K562 (cell line): ENCODE measurements around the gene S100A2. TPM values are rescaled to one million over a fixed set of nuclear protein-coding genes. Genes with fewer than 3 reads are reported as not detected.

Source experiments
- ATAC-seq: fragments of 200-7000 bp; cut with Tn5 transposase; 3 replicates; pipeline ENCODE4 v1.9.1; 2020; ENCODE audit warnings: moderate library complexity
- BruUV-seq: library from RNA; stranded (reverse); fragments of 400-500 nt; replicated peaks from 2 replicates; lab custom pipeline; 2021; lab: Mats Ljungman, UMichigan
- CTCF ChIA-PET: fragments of 300-600 bp; formaldehyde crosslinking; extraction: SDS; loops from one replicate; lab custom pipeline; 2021; ENCODE audit warnings: low intra/inter-chr PET ratio; lab: Yijun Ruan, JAX
- POLR2A ChIA-PET: fragments of 300-600, 350-650 bp; sonication (Branson Sonifier 250); formaldehyde crosslinking; extraction: SDS; loops from one replicate; lab custom pipeline; 2021; ENCODE audit warnings: antibody characterized with exemption, inconsistent platforms; lab: Yijun Ruan, JAX
- DNase-seq, 4 experiments: peaks; one replicate each; pipeline versions ENCODE4 v3.0.0 to v3.0.0-alpha.2; 2011 to 2018; ENCODE audit warnings: low spot score in 3 of 4, mixed read lengths in 3 of 4; ENCODE audit errors: extremely low read depth in 1 of 4
- FAIRE-seq: peaks from 2 replicates; lab custom pipeline; 2011; peaks lifted over from hg19 to GRCh38; lab: Jason Lieb, UNC
- H2AFZ ChIP-seq: 2 replicates; pipeline ENCODE4 v1.6.0; 2011; ENCODE audit warnings: low read depth, low read length, control low read depth, inconsistent platforms
- H3K27ac ChIP-seq: fragments of 200-600 bp; 3 replicates; pipeline ENCODE4 v1.8.0; 2011; ENCODE audit warnings: low read depth, mild to moderate bottlenecking, control low read depth, inconsistent platforms, low read length, moderate library complexity, mixed read lengths; ENCODE audit errors: extremely low read depth
- H3K27me3 ChIP-seq, 2 experiments: fragments of 300-600 bp in 1 of 2; 2 replicates in 1 of 2; 3 replicates in 1 of 2; pipeline versions ENCODE4 v1.6.0 to v1.8.0; 2011; ENCODE audit warnings: inconsistent platforms in 2 of 2, low read length in 2 of 2, mild to moderate bottlenecking in 1 of 2, mixed read lengths in 1 of 2, moderate library complexity in 1 of 2; ENCODE audit not compliant: control insufficient read depth in 2 of 2, insufficient read depth in 2 of 2
- H3K36me3 ChIP-seq: fragments of 300-600 bp; 3 replicates; pipeline ENCODE4 v1.8.0; 2011; ENCODE audit warnings: mild to moderate bottlenecking, low read length, inconsistent platforms; ENCODE audit not compliant: control insufficient read depth, insufficient read depth
- H3K4me1 ChIP-seq, 2 experiments: fragments of 200-600 bp in 1 of 2; replicated peaks in 1 of 2; 2 replicates in 1 of 2; 3 replicates in 1 of 2; pipeline versions ENCODE4 v1.5.1 to v1.8.0; 2011; ENCODE audit warnings: inconsistent platforms in 2 of 2, low read length in 2 of 2, mild to moderate bottlenecking in 1 of 2, mixed read lengths in 1 of 2, moderate library complexity in 1 of 2; ENCODE audit not compliant: control insufficient read depth in 2 of 2, insufficient read depth in 2 of 2
- H3K4me2 ChIP-seq: 2 replicates; pipeline ENCODE4 v1.6.1; 2011; ENCODE audit warnings: low read length, control low read depth, inconsistent platforms, mixed read lengths; ENCODE audit not compliant: insufficient read depth
- H3K4me3 ChIP-seq: fragments of 200-600 bp; sonication (generic), shearing (Covaris generic); 2 replicates; pipeline ENCODE4 v1.5.1; 2016; ENCODE audit warnings: control low read depth, inconsistent platforms
- H3K79me2 ChIP-seq: fragments of 200-600 bp; 3 replicates; pipeline ENCODE4 v1.8.0; 2011; ENCODE audit warnings: low read length, inconsistent platforms; ENCODE audit not compliant: control insufficient read depth, insufficient read depth
- H3K9ac ChIP-seq, 2 experiments: 2 replicates each; pipeline versions ENCODE4 v1.6.0 to v1.6.1; 2011; ENCODE audit warnings: low read depth in 2 of 2, low read length in 2 of 2, control low read depth in 1 of 2, inconsistent platforms in 1 of 2, mild to moderate bottlenecking in 1 of 2, mixed read lengths in 1 of 2; ENCODE audit not compliant: insufficient read depth in 1 of 2
- H3K9me1 ChIP-seq: one replicate; pipeline ENCODE4 v1.6.0; 2011; ENCODE audit warnings: inconsistent platforms, mild to moderate bottlenecking, low read length, moderate library complexity; ENCODE audit not compliant: control insufficient read depth, insufficient read depth
- H3K9me3 ChIP-seq: replicated peaks from 2 replicates; pipeline ENCODE4 v1.5.1; 2011; ENCODE audit warnings: low read depth, low read length, inconsistent platforms; ENCODE audit not compliant: control insufficient read depth, insufficient read depth
- H4K20me1 ChIP-seq: replicated peaks from 2 replicates; pipeline ENCODE4 v1.6.1; 2011; ENCODE audit warnings: low read length, inconsistent platforms, mixed read lengths; ENCODE audit not compliant: control insufficient read depth, insufficient read depth
- FOXP1 ChIP-seq: sonication (generic); formaldehyde crosslinking; IDR thresholded peaks from 2 replicates; pipeline ENCODE4 v1.8.0; 2022; ENCODE audit warnings: mild to moderate bottlenecking, missing genetic modification reagents
- GABPB2 ChIP-seq: fragments of 250-450 bp; sonication (Bioruptor Pico); conservative IDR thresholded peaks from 2 replicates; pipeline ENCODE4 v1.5.1; 2021; ENCODE audit warnings: mild to moderate bottlenecking
- GATA2 ChIP-seq: sonication (generic); formaldehyde crosslinking; IDR thresholded peaks from 2 replicates; pipeline ENCODE4 v1.4.0; 2020; ENCODE audit warnings: mild to moderate bottlenecking, missing genetic modification reagents
- HDAC6 ChIP-seq: IDR thresholded peaks from 2 replicates; pipeline ENCODE4 v1.6.1; 2012; ENCODE audit warnings: low read depth, mild to moderate bottlenecking, control low read depth, inconsistent platforms, low read length, moderate library complexity
- KDM1A ChIP-seq, 2 experiments: fragments of 450-650 bp; IDR thresholded peaks; 2 replicates each; pipeline ENCODE4 v1.6.1; 2016; ENCODE audit warnings: mild to moderate bottlenecking in 2 of 2
- NFIC ChIP-seq: fragments of 450-650 bp; IDR thresholded peaks from 2 replicates; pipeline ENCODE4 v1.6.1; 2017; ENCODE audit warnings: mild to moderate bottlenecking, inconsistent platforms
- RAD21 ChIP-seq, 2 experiments: fragments of 250-450 bp in 1 of 2; fragments of 450-650 bp in 1 of 2; sonication (Bioruptor Pico) in 1 of 2; formaldehyde crosslinking in 1 of 2; IDR thresholded peaks in 1 of 2; conservative IDR thresholded peaks in 1 of 2; 2 replicates each; pipeline versions ENCODE4 v1.4.0 to v1.8.0; 2020 to 2022; ENCODE audit warnings: mild to moderate bottlenecking in 2 of 2, moderate library complexity in 1 of 2
- SETDB1 ChIP-seq: IDR thresholded peaks from one replicate; pipeline ENCODE4 v1.6.1; 2012; ENCODE audit warnings: low read length, control low read depth, inconsistent platforms
- XRCC4 ChIP-seq: IDR thresholded peaks from one replicate; pipeline ENCODE4 v1.6.1; 2011; ENCODE audit not compliant: insufficient read depth, insufficient read length; ENCODE audit errors: extremely low read depth
- YBX1 ChIP-seq: fragments of 450-650 bp; IDR thresholded peaks from 2 replicates; pipeline ENCODE4 v1.7.1; 2016; ENCODE audit warnings: mild to moderate bottlenecking
- ZNF24 ChIP-seq: fragments of 450-650 bp; IDR thresholded peaks from 2 replicates; pipeline ENCODE4 v1.6.1; 2016
- ZNF717 ChIP-seq: fragments of 250-450 bp; sonication (Bioruptor Pico); IDR thresholded peaks from 2 replicates; pipeline ENCODE4 v1.5.0; 2021
- WGBS: fragments of 100-300 bp; shearing (Covaris generic); methylation state at CpG from one replicate; pipeline ENCODE4 v1.1.6; 2016; ENCODE audit warnings: low coverage, mixed read lengths; ENCODE audit not compliant: insufficient coverage; ENCODE audit errors: missing lambda C conversion rate; 5-methylcytosine and 5-hydroxymethylcytosine counted together
- in situ Hi-C: fragments of 300-500 bp; cut with MboI; formaldehyde crosslinking; loops from 4 replicates; pipeline ENCODE4 v1.15.0; 2018; ENCODE audit warnings: inconsistent platforms, mixed read lengths
- intact Hi-C: fragments of 100-400 bp; cut with micrococcal nuclease; formaldehyde crosslinking; loops from 2 replicates; pipeline ENCODE4 v1.14.2; 2022
- polyA plus RNA-seq, 8 experiments: library from polyadenylated mRNA; depleted of rRNA in 4 of 8; stranded (reverse) in 5 of 8; unstranded in 3 of 8; fragments of >200 nt; fragmentation: Nextera tagmentation in 2 of 8; fragmentation: Illumina TruSeq in 1 of 8; extraction: Ambion mirVana in 2 of 8; extraction: Trizol in 1 of 8; gene quantifications; 2 replicates each; pipeline versions ENCODE4 v1.2.1 to v1.2.3, GENCODE V29; 2011 to 2014; ENCODE audit warnings: inconsistent platforms in 1 of 8, missing spikeins in 1 of 8
- total RNA-seq, 7 experiments: library from RNA; depleted of rRNA in 6 of 7; stranded (reverse); fragments of >200 nt in 6 of 7; fragmentation: Illumina TruSeq in 2 of 7; extraction: Trizol in 2 of 7; gene quantifications; 2 replicates each; pipeline versions ENCODE4 v1.2.1 to v1.2.3, GENCODE V29; 2011 to 2021; ENCODE audit warnings: low replicate concordance in 1 of 7
- TF ChIP-seq, protein P1 (sequence below): fragments of 450-650 bp; formaldehyde crosslinking; IDR thresholded peaks from 2 replicates; pipeline ENCODE4 v1.4.0; 2020; ENCODE audit warnings: mild to moderate bottlenecking, moderate library complexity

Gene S100A2
- total and polyA plus RNA-seq, 9 of the 15 experiments (the other 6 are each of a cell fraction or from before 2014, with no cell fraction given), result 0.28 to 0.65 (median 0.44) TPM; not detected in 4

DNA sequence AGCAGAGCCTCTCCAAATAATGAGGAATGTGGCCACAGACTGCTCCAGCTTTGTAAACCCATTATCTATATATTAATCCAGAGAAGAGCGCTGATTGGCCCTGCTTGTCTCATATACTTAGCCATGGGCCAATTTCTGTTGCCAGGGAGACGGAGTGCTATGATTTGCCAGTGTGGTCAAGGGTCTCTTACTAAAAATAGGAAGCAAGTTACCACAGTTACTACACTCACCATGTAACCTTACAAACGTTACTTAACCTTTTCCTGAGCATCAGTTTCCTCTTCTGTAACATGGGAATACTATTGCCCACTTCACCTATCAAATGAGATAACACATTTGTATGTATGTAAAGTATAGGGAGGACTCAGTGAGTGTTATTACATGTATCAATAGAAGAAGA lies 7.7 kb upstream of the S100A2 start:
- Histone ChIP-seq H2AFZ (no peak overlapping the region), H3K4me2 (no peak overlapping the region), H4K20me1 (no peaks in the 10 kb centered on the region), H3K79me2 (no peaks in the 10 kb centered on the region), H3K36me3 (no peaks in the 10 kb centered on the region), H3K4me3 (no peak overlapping the region), H3K4me1 (peaks cover 11 to 13% of the 10 kb centered on the region in 2 experiments; a peak in 4 of 5 replicates), H3K9me1 (no peaks in the 10 kb centered on the region), H3K27me3 (no peaks in the 10 kb centered on the region), H3K27ac (no peak overlapping the region), H3K9ac (no peak overlapping the region), H3K9me3 (no peaks in the 10 kb centered on the region)
- intact Hi-C loops, result no loop called here
- POLR2A ChIA-PET, result interaction anchor here (0.6 kb wide), 1 partner anchor 145 kb away, joined by 3 read pairs; no protein-coding TSS in a partner anchor
- no peak for TF ChIP-seq SETDB1
- TF ChIP-seq ZNF717 (CRISPR knock-in tag), result no peak
- TF ChIP-seq HDAC6, result no peak
- TF ChIP-seq XRCC4, result no peak
- TF ChIP-seq FOXP1 (CRISPR knock-in tag), result no peak
- no peak for TF ChIP-seq GABPB2
- DNase-seq (no peak), ATAC-seq (no peak), FAIRE-seq (no peak)
- BruUV-seq, result no TSS peak
- WGBS, result 17% methylated on average over 3 of the region's 3 CpGs
- in situ Hi-C loops, result no loop called here
- CTCF ChIA-PET, result interaction anchor here (0.6 kb wide), 1 partner anchor 60 kb away, joined by 3 read pairs; no protein-coding TSS in a partner anchor

GRCh38 chr1:153572569-153573015 lies 6.9 kb upstream of the S100A2 start:
- Histone ChIP-seq H3K27ac (no peak overlapping the region), H3K4me2 (no peak overlapping the region)
- TF ChIP-seq KDM1A (IDR thresholded peaks at IDR 0.05), result peak; percentile 37 to 52; a peak in 3 of 4 replicates
- TF ChIP-seq, protein P1, sequence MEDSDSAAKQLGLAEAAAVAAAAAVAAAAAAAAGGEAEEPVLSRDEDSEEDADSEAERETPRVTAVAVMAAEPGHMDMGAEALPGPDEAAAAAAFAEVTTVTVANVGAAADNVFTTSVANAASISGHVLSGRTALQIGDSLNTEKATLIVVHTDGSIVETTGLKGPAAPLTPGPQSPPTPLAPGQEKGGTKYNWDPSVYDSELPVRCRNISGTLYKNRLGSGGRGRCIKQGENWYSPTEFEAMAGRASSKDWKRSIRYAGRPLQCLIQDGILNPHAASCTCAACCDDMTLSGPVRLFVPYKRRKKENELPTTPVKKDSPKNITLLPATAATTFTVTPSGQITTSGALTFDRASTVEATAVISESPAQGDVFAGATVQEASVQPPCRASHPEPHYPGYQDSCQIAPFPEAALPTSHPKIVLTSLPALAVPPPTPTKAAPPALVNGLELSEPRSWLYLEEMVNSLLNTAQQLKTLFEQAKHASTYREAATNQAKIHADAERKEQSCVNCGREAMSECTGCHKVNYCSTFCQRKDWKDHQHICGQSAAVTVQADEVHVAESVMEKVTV, result peak; percentile 65
- TF ChIP-seq GATA2 (CRISPR knock-in tag), result no peak
- TF ChIP-seq RAD21 (CRISPR knock-in tag; conservative IDR thresholded peaks at IDR 0.05 in 1 of 2, IDR thresholded peaks at IDR 0.05 in 1 of 2), result peak; percentile 68 to 69
- no peak for TF ChIP-seq ZNF24
- no peak for TF ChIP-seq YBX1
- no peak for TF ChIP-seq NFIC

More at GRCh38 chr1:153572569-153573015, 6.9 kb upstream of the S100A2 start:
- Histone ChIP-seq H3K79me2 (no peaks in the 10 kb centered on the region), H3K4me1 (peaks cover 17 to 18% of the 10 kb centered on the region in 2 experiments), H3K27me3 (no peaks in the 10 kb centered on the region), H4K20me1 (no peaks in the 10 kb centered on the region), H2AFZ (no peak overlapping the region), H3K4me3 (no peak overlapping the region), H3K36me3 (no peaks in the 10 kb centered on the region), H3K9me1 (peaks cover 3% of the 10 kb centered on the region), H3K9me3 (no peaks in the 10 kb centered on the region), H3K9ac (no peak overlapping the region)
- peak in 1 of 4 experiments; percentile 43 for DNase-seq
- peak; percentile 64 for ATAC-seq
- ChIA-PET CTCF (interaction anchor here (0.6 kb wide), 1 partner anchor 11 kb away, joined by 3 read pairs; no protein-coding TSS in a partner anchor), POLR2A (interaction anchor here (0.6 to 1.0 kb wide), 3 partner anchors 54 to 421 kb away, joined by 3 to 4 read pairs (median 3); partner anchors contain the start of gene S100A13)
- intact Hi-C loops, result no loop called here
- WGBS, result 6% methylated on average over 3 of the region's 3 CpGs
- in situ Hi-C loops, result no loop called here
- FAIRE-seq, result peak; percentile 15
- no TSS peak for BruUV-seq
